Measurements from ENCODE around the gene TAS2R31.

GRCh38 chr12:10989107-10989506 is 42.1 kb downstream of the TAS2R31 start:
- TF ChIP-seq POLR2A (IDR thresholded peaks at IDR 0.05; ENCODE audit: low read depth, low read length) (no peak), CREM (IDR thresholded peaks at IDR 0.05; ENCODE audit: low read depth) (no peak), TAF1 (IDR thresholded peaks at IDR 0.05; ENCODE audit: borderline replicate concordance, low read depth, low read length) (no peak), CHD1 (IDR thresholded peaks at IDR 0.05; ENCODE audit: low read depth, low read length) (no peak), ZSCAN29 (IDR thresholded peaks at IDR 0.05) (no peak), HDGF (IDR thresholded peaks at IDR 0.05) (no peak), SUPT20H (IDR thresholded peaks at IDR 0.05; ENCODE audit: borderline replicate concordance, control insufficient read depth, low read depth, low read length) (no peak)
